ENCODE measurements around the gene TRAPPC12.

The TRAPPC12 gene

GRCh38 chr2:3405876-3406275 lies 26.4 kb downstream of the TRAPPC12 start:
- FAIRE-seq (no peak), DNase-seq (ENCODE audit: insufficient read length, low spot score) (no peak)

GRCh38 chr2:3406501-3406900 lies 27.0 kb downstream of the TRAPPC12 start:
- FAIRE-seq (no peak), DNase-seq (ENCODE audit: insufficient read length, low spot score) (no peak)

GRCh38 chr2:3408781-3409180 lies 29.3 kb downstream of the TRAPPC12 start:
- FAIRE-seq: no peak
- no peak for DNase-seq (ENCODE audit: insufficient read length, low spot score)

- DNase-seq (ENCODE audit: insufficient read length, low spot score) (no peak), FAIRE-seq (no peak)
Measured at GRCh38 chr2:3409627-3410170, 30.2 kb downstream of the TRAPPC12 start.

- no peak for FAIRE-seq
Measured at GRCh38 chr2:3411103-3411502, 31.6 kb downstream of the TRAPPC12 start.

GRCh38 chr2:3413697-3414096 lies 34.2 kb downstream of the TRAPPC12 start:
- no peak for FAIRE-seq
- no peak for DNase-seq (ENCODE audit: insufficient read length, low spot score)

More at GRCh38 chr2:3411103-3411502, 31.6 kb downstream of the TRAPPC12 start:
- no peak for DNase-seq (ENCODE audit: insufficient read length, low spot score)

- DNase-seq (ENCODE audit: insufficient read length, low spot score): no peak
- FAIRE-seq: no peak
Measured at GRCh38 chr2:3414133-3414860, 34.8 kb downstream of the TRAPPC12 start.

GRCh38 chr2:3418766-3419404 lies 39.4 kb downstream of the TRAPPC12 start:
- FAIRE-seq (no peak), DNase-seq (ENCODE audit: insufficient read length, low spot score) (no peak)

GRCh38 chr2:3420076-3420768 lies 40.7 kb downstream of the TRAPPC12 start:
- FAIRE-seq (no peak), DNase-seq (ENCODE audit: insufficient read length, low spot score) (no peak)

- DNase-seq (ENCODE audit: insufficient read length, low spot score) (no peak), FAIRE-seq (no peak)
Measured at GRCh38 chr2:3420769-3421397, 41.4 kb downstream of the TRAPPC12 start.

- FAIRE-seq (no peak), DNase-seq (ENCODE audit: insufficient read length, low spot score) (no peak)
Measured at GRCh38 chr2:3421580-3421979, 42.1 kb downstream of the TRAPPC12 start.

GRCh38 chr2:3422161-3422779 lies 42.8 kb downstream of the TRAPPC12 start:
- FAIRE-seq: no peak
- no peak for DNase-seq (ENCODE audit: insufficient read length, low spot score)

GRCh38 chr2:3423492-3424170 lies 44.1 kb downstream of the TRAPPC12 start:
- FAIRE-seq (peak; percentile 63), DNase-seq (ENCODE audit: insufficient read length, low spot score) (peak; percentile 66)

GRCh38 chr2:3424171-3424795 lies 44.8 kb downstream of the TRAPPC12 start:
- FAIRE-seq: no peak
- DNase-seq (ENCODE audit: insufficient read length, low spot score): no peak

GRCh38 chr2:3426615-3427014 lies 47.1 kb downstream of the TRAPPC12 start:
- FAIRE-seq (no peak), DNase-seq (ENCODE audit: insufficient read length, low spot score) (no peak)

GRCh38 chr2:3427272-3427671 lies 47.8 kb downstream of the TRAPPC12 start:
- no peak for FAIRE-seq
- no peak for DNase-seq (ENCODE audit: insufficient read length, low spot score)

- DNase-seq (ENCODE audit: insufficient read length, low spot score) (no peak), FAIRE-seq (no peak)
Measured at GRCh38 chr2:3428577-3428976, 49.1 kb downstream of the TRAPPC12 start.

- DNase-seq (ENCODE audit: insufficient read length, low spot score) (no peak), FAIRE-seq (no peak)
Measured at GRCh38 chr2:3429066-3429610, 49.6 kb downstream of the TRAPPC12 start.

- no peak for DNase-seq (ENCODE audit: insufficient read length, low spot score)
- no peak for FAIRE-seq
Measured at GRCh38 chr2:3430172-3430571, 50.7 kb downstream of the TRAPPC12 start.

Measured in GM19239 (cell line).